ENCODE results near the gene TMEM138. TPM values are rescaled to one million over a fixed set of nuclear protein-coding genes. Genes with fewer than 3 reads are reported as not detected.

The TMEM138 gene
- total RNA-seq, 1 experiment from 2014 or later: 43.6 TPM

DNA sequence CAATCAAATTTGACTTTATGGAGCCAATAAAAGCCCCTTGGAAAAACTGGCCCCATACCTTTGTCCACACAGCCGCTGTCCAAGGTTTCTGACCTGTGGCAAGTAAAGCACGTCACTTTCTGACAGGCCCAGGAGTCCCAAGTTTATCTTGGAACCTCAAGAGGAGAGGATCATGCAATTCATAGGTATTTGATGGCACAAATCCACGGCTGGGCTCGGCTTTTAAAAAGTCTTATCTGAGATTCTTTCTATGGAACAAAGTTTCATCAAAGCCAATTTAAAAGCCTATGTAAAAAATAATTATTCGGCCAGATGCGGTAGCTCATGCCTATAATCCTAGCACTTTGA, 13.6 kb downstream of the TMEM138 start:
- H3K9me3 ChIP-seq (ENCODE audit: control insufficient read depth, low read depth, low read length): peaks cover 15% of the 10 kb centered on the region
- H3K79me1 ChIP-seq (ENCODE audit: insufficient read depth, low read depth, low read length, poor library complexity, severe bottlenecking): no peaks in the 10 kb centered on the region
- no peak overlapping the region for H3T11ph ChIP-seq (ENCODE audit: low read length)
- H3K4me1 Mint-ChIP-seq: peaks cover 2 to 12% of the 10 kb centered on the region in 2 experiments; a peak in 3 of 4 replicates
- H3K4me1 ChIP-seq (ENCODE audit: insufficient read depth, low read length): no peaks in the 10 kb centered on the region
- no peaks in the 10 kb centered on the region for H3K27me3 ChIP-seq (ENCODE audit: insufficient read depth, low read length)
- H3K56ac ChIP-seq (ENCODE audit: insufficient read length, low read depth, low read length): no peak overlapping the region
- no peak overlapping the region for H3K4ac ChIP-seq (ENCODE audit: low read depth, low read length)
- no peak overlapping the region for H2AK5ac ChIP-seq (ENCODE audit: insufficient read length, low read length)
- H4K91ac ChIP-seq (ENCODE audit: insufficient read length, low read depth, low read length): no peak overlapping the region
- no peak overlapping the region for H3K27ac ChIP-seq (ENCODE audit: insufficient read length, low read depth, low read length)
- H2BK20ac ChIP-seq (ENCODE audit: low read depth, low read length, poor library complexity, severe bottlenecking): no peak overlapping the region
- no peak overlapping the region for H3K4me2 ChIP-seq (ENCODE audit: insufficient read depth, insufficient read length, low read length)
- H4K5ac ChIP-seq (ENCODE audit: insufficient read length, low read depth, low read length): no peak overlapping the region
- no peak overlapping the region for H3K4me3 Mint-ChIP-seq
- H2BK5ac ChIP-seq (ENCODE audit: insufficient read length, low read length): no peak overlapping the region
- H4K8ac ChIP-seq (replicated peaks; ENCODE audit: insufficient read length, low read depth, low read length): no peak overlapping the region
- no peak overlapping the region for H2BK15ac ChIP-seq (ENCODE audit: low read depth, low read length)
- no peak overlapping the region for H2AFZ ChIP-seq (ENCODE audit: low read length)
- WGBS (ENCODE audit: extremely low coverage, insufficient read length, low lambda C conversion rate): no CpG with 5 or more reads among the region's 6 CpGs
- TF ChIP-seq, protein P1, sequence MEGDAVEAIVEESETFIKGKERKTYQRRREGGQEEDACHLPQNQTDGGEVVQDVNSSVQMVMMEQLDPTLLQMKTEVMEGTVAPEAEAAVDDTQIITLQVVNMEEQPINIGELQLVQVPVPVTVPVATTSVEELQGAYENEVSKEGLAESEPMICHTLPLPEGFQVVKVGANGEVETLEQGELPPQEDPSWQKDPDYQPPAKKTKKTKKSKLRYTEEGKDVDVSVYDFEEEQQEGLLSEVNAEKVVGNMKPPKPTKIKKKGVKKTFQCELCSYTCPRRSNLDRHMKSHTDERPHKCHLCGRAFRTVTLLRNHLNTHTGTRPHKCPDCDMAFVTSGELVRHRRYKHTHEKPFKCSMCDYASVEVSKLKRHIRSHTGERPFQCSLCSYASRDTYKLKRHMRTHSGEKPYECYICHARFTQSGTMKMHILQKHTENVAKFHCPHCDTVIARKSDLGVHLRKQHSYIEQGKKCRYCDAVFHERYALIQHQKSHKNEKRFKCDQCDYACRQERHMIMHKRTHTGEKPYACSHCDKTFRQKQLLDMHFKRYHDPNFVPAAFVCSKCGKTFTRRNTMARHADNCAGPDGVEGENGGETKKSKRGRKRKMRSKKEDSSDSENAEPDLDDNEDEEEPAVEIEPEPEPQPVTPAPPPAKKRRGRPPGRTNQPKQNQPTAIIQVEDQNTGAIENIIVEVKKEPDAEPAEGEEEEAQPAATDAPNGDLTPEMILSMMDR (conservative IDR thresholded peaks at IDR 0.05): no peak
- H3K9ac ChIP-seq (ENCODE audit: extremely low read depth, insufficient read length, low read length): no peak overlapping the region
- no peak overlapping the region for H3K18ac ChIP-seq (ENCODE audit: insufficient read length, low read depth, low read length)
- DNase-seq: no peak
- no peak overlapping the region for H2BK120ac ChIP-seq (ENCODE audit: low read depth, low read length, poor library complexity, severe bottlenecking)
- H3K9me3 Mint-ChIP-seq: peaks cover 33 to 37% of the 10 kb centered on the region in 2 experiments
- H3K36me3 Mint-ChIP-seq (ENCODE audit: insufficient read depth in 1 of 3, low read depth in 3 of 3): peaks cover 46 to 60% (median 59%) of the 10 kb centered on the region in 3 experiments
- no peaks in the 10 kb centered on the region for H3K27me3 Mint-ChIP-seq (ENCODE audit: low read depth)
- H2BK12ac ChIP-seq (ENCODE audit: insufficient read length, low read depth, low read length): no peak overlapping the region
- no peaks in the 10 kb centered on the region for H3K79me2 ChIP-seq (ENCODE audit: insufficient read depth, low read length)
- no peaks in the 10 kb centered on the region for H4K20me1 ChIP-seq (ENCODE audit: control insufficient read depth, insufficient read depth, insufficient read length)
- H3K14ac ChIP-seq (ENCODE audit: insufficient read depth, low read length): no peak overlapping the region
- no peaks in the 10 kb centered on the region for H3K23me2 ChIP-seq (ENCODE audit: insufficient read length, low read depth, low read length, poor library complexity, severe bottlenecking)
- no peak overlapping the region for H3K23ac ChIP-seq (ENCODE audit: insufficient read length, low read depth, low read length)
- no peak overlapping the region for H3K27ac Mint-ChIP-seq
